Liver (tissue), 9 donors: ENCODE measurements around the gene PNPLA3. TPM values are rescaled to one million over a fixed set of nuclear protein-coding genes. Genes with fewer than 3 reads are reported as not detected.

Source experiments
- DNase-seq: peaks from one replicate; pipeline ENCODE4 v3.0.0-alpha.2; 2017; ENCODE audit warnings: low spot score
- H3K27ac ChIP-seq, 2 donors: one replicate each; pipeline ENCODE4 v1.7.0; 2013; ENCODE audit warnings: inconsistent platforms in 2 of 2, low read length in 2 of 2, control low read depth in 1 of 2, low read depth in 1 of 2, mild to moderate bottlenecking in 1 of 2
- H3K27me3 ChIP-seq, 4 donors: one replicate each; pipeline versions ENCODE4 v1.6.1 to v1.7.0; 2013; ENCODE audit warnings: low read length in 3 of 4, inconsistent platforms in 1 of 4, mild to moderate bottlenecking in 1 of 4, moderate library complexity in 1 of 4; ENCODE audit not compliant: control insufficient read depth in 4 of 4, insufficient read depth in 4 of 4
- H3K36me3 ChIP-seq, 4 donors: one replicate each; pipeline versions ENCODE4 v1.6.1 to v1.7.0; 2013; ENCODE audit warnings: low read length in 3 of 4, mild to moderate bottlenecking in 3 of 4, low read depth in 1 of 4, moderate library complexity in 1 of 4; ENCODE audit not compliant: control insufficient read depth in 4 of 4, insufficient read depth in 3 of 4
- H3K4me1 ChIP-seq, 4 donors: one replicate each; pipeline versions ENCODE4 v1.6.1 to v1.7.0; 2013; ENCODE audit warnings: low read length in 3 of 4, mild to moderate bottlenecking in 3 of 4, moderate library complexity in 1 of 4; ENCODE audit not compliant: control insufficient read depth in 4 of 4, insufficient read depth in 4 of 4
- H3K4me3 ChIP-seq, 3 donors: one replicate each; pipeline versions ENCODE4 v1.6.1 to v1.7.0; 2013; ENCODE audit warnings: low read length in 3 of 3, control low read depth in 1 of 3, low read depth in 1 of 3, mild to moderate bottlenecking in 1 of 3
- H3K9ac ChIP-seq, 2 donors: one replicate each; pipeline ENCODE4 v1.7.0; 2013; ENCODE audit warnings: low read length in 2 of 2, mild to moderate bottlenecking in 2 of 2, moderate library complexity in 2 of 2, control low read depth in 1 of 2, low read depth in 1 of 2
- H3K9me3 ChIP-seq, 4 donors: one replicate each; pipeline versions ENCODE4 v1.6.1 to v1.7.0; 2013; ENCODE audit warnings: low read length in 3 of 4; ENCODE audit not compliant: control insufficient read depth in 4 of 4
- ATF3 ChIP-seq: IDR thresholded peaks from 2 replicates; pipeline ENCODE4 v1.6.1; 2016; ENCODE audit warnings: antibody characterized with exemption
- CTCF ChIP-seq: fragments of 150-350 bp; IDR thresholded peaks from 2 replicates; pipeline ENCODE4 v1.5.1; 2017; ENCODE audit warnings: improper control_type of control experiment, low read depth, low read length; ENCODE audit not compliant: missing input control
- EGR1 ChIP-seq, 2 donors: IDR thresholded peaks; 2 replicates each; pipeline ENCODE4 v1.6.1; 2016 to 2018; ENCODE audit warnings: antibody characterized with exemption in 2 of 2, low read depth in 2 of 2
- FOXA1 ChIP-seq: IDR thresholded peaks from 2 replicates; pipeline ENCODE4 v1.6.1; 2016; ENCODE audit warnings: antibody characterized with exemption
- FOXA2 ChIP-seq: IDR thresholded peaks from 2 replicates; pipeline ENCODE4 v1.6.1; 2016; ENCODE audit warnings: antibody characterized with exemption
- GABPA ChIP-seq, 2 donors: IDR thresholded peaks in 1 of 2; conservative IDR thresholded peaks in 1 of 2; 2 replicates each; pipeline ENCODE4 v1.6.1; 2016; ENCODE audit warnings: antibody characterized with exemption in 2 of 2, mild to moderate bottlenecking in 1 of 2, moderate library complexity in 1 of 2
- HNF4A ChIP-seq, 2 donors: conservative IDR thresholded peaks; 2 replicates each; pipeline ENCODE4 v1.6.1; 2016; ENCODE audit warnings: antibody characterized with exemption in 2 of 2, mild to moderate bottlenecking in 2 of 2
- HNF4G ChIP-seq: IDR thresholded peaks from 2 replicates; pipeline ENCODE4 v1.6.1; 2016; ENCODE audit warnings: antibody characterized with exemption
- JUND ChIP-seq, 2 donors: IDR thresholded peaks; 2 replicates each; pipeline ENCODE4 v1.6.1; 2016; ENCODE audit warnings: antibody characterized with exemption in 2 of 2
- MAX ChIP-seq: IDR thresholded peaks from 2 replicates; pipeline ENCODE4 v1.6.1; 2016; ENCODE audit warnings: antibody characterized with exemption
- NR2F2 ChIP-seq: IDR thresholded peaks from 2 replicates; pipeline ENCODE4 v1.6.1; 2016; ENCODE audit warnings: antibody characterized with exemption
- RAD21 ChIP-seq, 2 donors: IDR thresholded peaks; 2 replicates each; pipeline ENCODE4 v1.6.1; 2016; ENCODE audit warnings: antibody characterized with exemption in 2 of 2, mild to moderate bottlenecking in 2 of 2
- REST ChIP-seq: IDR thresholded peaks from 2 replicates; pipeline ENCODE4 v1.6.1; 2016; ENCODE audit warnings: antibody characterized with exemption, mild to moderate bottlenecking
- RXRA ChIP-seq, 2 donors: IDR thresholded peaks; 2 replicates each; pipeline ENCODE4 v1.6.1; 2017 to 2018; ENCODE audit warnings: antibody characterized with exemption in 2 of 2, mild to moderate bottlenecking in 1 of 2
- SP1 ChIP-seq: IDR thresholded peaks from 2 replicates; pipeline ENCODE4 v1.6.1; 2018; ENCODE audit warnings: antibody characterized with exemption, mild to moderate bottlenecking
- TAF1 ChIP-seq: conservative IDR thresholded peaks from 2 replicates; pipeline ENCODE4 v1.6.1; 2016; ENCODE audit warnings: antibody characterized with exemption, mild to moderate bottlenecking
- YY1 ChIP-seq: IDR thresholded peaks from 2 replicates; pipeline ENCODE4 v1.6.1; 2016; ENCODE audit warnings: antibody characterized with exemption, mild to moderate bottlenecking
- ZBTB33 ChIP-seq: IDR thresholded peaks from 2 replicates; pipeline ENCODE4 v1.6.1; 2016; ENCODE audit warnings: antibody characterized with exemption
- WGBS: extraction: QIAGEN DNeasy Blood & Tissue Kit; methylation state at CpG from one replicate; pipeline ENCODE4 v1.1.7; 2013; 5-methylcytosine and 5-hydroxymethylcytosine counted together
- polyA plus RNA-seq, 2 donors: library from polyadenylated mRNA; stranded (reverse) in 1 of 2; unstranded in 1 of 2; fragments of 200-250 nt in 1 of 2; fragments of >200 nt in 1 of 2; fragmentation: Nextera tagmentation in 1 of 2; extraction: Ambion mirVana in 1 of 2; gene quantifications; one replicate each; pipeline versions ENCODE4 v1.2.1 to v1.2.3, GENCODE V29; 2013 to 2015
- total RNA-seq, 2 donors: library from RNA; depleted of rRNA; stranded (reverse); fragments of >200 nt; gene quantifications; one replicate each; pipeline ENCODE4 v1.2.3, GENCODE V29; 2014
- donor health status: healthy.
- donor health status: healthy.
- donor health status: healthy.
- donor health status: healthy.
- donor health status: healthy.

Gene PNPLA3
- total and polyA plus RNA-seq, 4 donors, result 15.9 to 59.1 (median 24.8) TPM

- peaks cover 0 to 5% (median 0%) of the 10 kb centered on the region in 4 donors for H3K27me3 ChIP-seq
- H3K27ac ChIP-seq, result no peak overlapping the region
- no peak overlapping the region for H3K9ac ChIP-seq
- 79% methylated on average over 14 of the region's 14 CpGs for WGBS
- H3K9me3 ChIP-seq, result no peaks in the 10 kb centered on the region
- no peak for DNase-seq
- H3K36me3 ChIP-seq, result no peaks in the 10 kb centered on the region
- no peak for TF ChIP-seq GABPA (IDR thresholded peaks at IDR 0.05 in 1 of 2, conservative IDR thresholded peaks at IDR 0.05 in 1 of 2)
- no peak for TF ChIP-seq JUND (IDR thresholded peaks at IDR 0.05)
- no peak for TF ChIP-seq NR2F2
- no peak for TF ChIP-seq EGR1 (IDR thresholded peaks at IDR 0.05; ENCODE audit: low read depth in 2 of 2)
- TF ChIP-seq RAD21 (IDR thresholded peaks at IDR 0.05), result no peak
- TF ChIP-seq REST, result no peak
- TF ChIP-seq RXRA (IDR thresholded peaks at IDR 0.05), result no peak
- TF ChIP-seq CTCF, result no peak
- TF ChIP-seq ZBTB33, result no peak
- no peak for TF ChIP-seq HNF4G
- TF ChIP-seq MAX, result no peak
- TF ChIP-seq SP1, result no peak
- no peak for TF ChIP-seq YY1
- TF ChIP-seq FOXA1, result no peak
- no peak for TF ChIP-seq ATF3
- no peak for TF ChIP-seq HNF4A (conservative IDR thresholded peaks at IDR 0.05)
- no peak for TF ChIP-seq FOXA2
- TF ChIP-seq TAF1, result no peak
- H3K4me1 ChIP-seq, result peaks cover 0 to 6% (median 2%) of the 10 kb centered on the region in 4 donors
- no peak overlapping the region for H3K4me3 ChIP-seq
Measured at GRCh38 chr22:43879901-43880540, 43.6 kb upstream of the PNPLA3 start.
